ENCODE measurements around the gene SEMA4D.

- TF ChIP-seq CTCF (conservative IDR thresholded peaks at IDR 0.05) (no peak), EZH2 (IDR thresholded peaks at IDR 0.05; ENCODE audit: low read depth) (no peak)
These were observed 92.1 kb downstream of the SEMA4D start for GRCh38 chr9:89405826-89406225.

All from PC-9 (cell line).